SU-DHL-6 (cell line): ENCODE data around the gene MLN.

ENCODE experiments used
- H2AFZ ChIP-seq: fragments of 200-600 bp; sonication (generic); 2 replicates; pipeline ENCODE4 v1.6.1; 2014; ENCODE audit warnings: low read depth, mild to moderate bottlenecking, moderate library complexity, mixed read lengths, antibody characterized with exemption, low read length; ENCODE audit not compliant: severe bottlenecking
- H3F3A ChIP-seq: fragments of 200-600 bp; shearing (Covaris generic); 2 replicates; pipeline ENCODE4 v1.6.0; 2016; ENCODE audit warnings: antibody characterized with exemption, mild to moderate bottlenecking; ENCODE audit not compliant: insufficient read depth
- H3K27ac ChIP-seq: fragments of 200-600 bp; sonication (generic); 2 replicates; pipeline ENCODE4 v1.5.1; 2016; ENCODE audit warnings: low read depth, mild to moderate bottlenecking, low read length, moderate library complexity, mixed read lengths
- H3K27me3 ChIP-seq: fragments of 200-600 bp; sonication (generic), shearing (Covaris generic); 2 replicates; pipeline ENCODE4 v1.6.0; 2014; ENCODE audit warnings: mild to moderate bottlenecking, low read length
- H3K36me3 ChIP-seq: fragments of 200-600 bp; sonication (generic); 2 replicates; pipeline ENCODE4 v1.6.1; 2014; ENCODE audit warnings: mild to moderate bottlenecking, low read length, mixed read lengths
- H3K4me2 ChIP-seq: fragments of 300-600, 200-600 bp; shearing (Covaris generic), sonication (generic); 2 replicates; pipeline ENCODE4 v1.6.0; 2014; ENCODE audit warnings: low read length, low read depth, mild to moderate bottlenecking; ENCODE audit not compliant: poor library complexity, severe bottlenecking
- H3K4me3 ChIP-seq: fragments of 200-600 bp; sonication (generic); 2 replicates; pipeline ENCODE4 v1.5.1; 2014; ENCODE audit warnings: antibody characterized with exemption, low read length, mild to moderate bottlenecking, mixed read lengths; ENCODE audit not compliant: insufficient read depth, poor library complexity, severe bottlenecking
- H3K79me2 ChIP-seq: fragments of 200-600 bp; sonication (generic); 2 replicates; pipeline ENCODE4 v1.6.1; 2014; ENCODE audit warnings: mild to moderate bottlenecking, low read length, moderate library complexity; ENCODE audit not compliant: insufficient read depth
- H3K9ac ChIP-seq: fragments of 200-600 bp; sonication (generic); 2 replicates; pipeline ENCODE4 v1.7.0; 2014; ENCODE audit warnings: mild to moderate bottlenecking, low read length
- H3K9me2 ChIP-seq: fragments of 200-600 bp; sonication (generic); replicated peaks from 2 replicates; pipeline ENCODE4 v1.6.1; 2014; ENCODE audit warnings: low read length; ENCODE audit not compliant: insufficient read depth
- H3K9me3 ChIP-seq: fragments of 200-600 bp; sonication (generic); 2 replicates; pipeline ENCODE4 v1.6.1; 2014; ENCODE audit warnings: low read length, mixed read lengths; ENCODE audit not compliant: insufficient read depth
- H4K20me1 ChIP-seq: fragments of 200-600 bp; sonication (generic); 2 replicates; pipeline ENCODE4 v1.6.1; 2014; ENCODE audit warnings: low read depth, mild to moderate bottlenecking, antibody characterized with exemption, low read length, moderate library complexity, mixed read lengths
- EZH2phosphoT487 ChIP-seq: fragments of 200-600 bp; sonication (generic), shearing (Covaris generic); conservative IDR thresholded peaks from 2 replicates; pipeline ENCODE4 v1.6.1; 2018; ENCODE audit warnings: mild to moderate bottlenecking, antibody characterized with exemption, low read length, moderate library complexity, mixed read lengths
- TF ChIP-seq, protein P1 (sequence below): fragments of 200-600 bp; sonication (generic); IDR thresholded peaks from one replicate; pipeline ENCODE4 v1.5.1; 2017; ENCODE audit warnings: antibody characterized with exemption, mild to moderate bottlenecking, low read length, moderate library complexity; ENCODE audit not compliant: insufficient read depth, poor library complexity, severe bottlenecking

Gene MLN

DNA sequence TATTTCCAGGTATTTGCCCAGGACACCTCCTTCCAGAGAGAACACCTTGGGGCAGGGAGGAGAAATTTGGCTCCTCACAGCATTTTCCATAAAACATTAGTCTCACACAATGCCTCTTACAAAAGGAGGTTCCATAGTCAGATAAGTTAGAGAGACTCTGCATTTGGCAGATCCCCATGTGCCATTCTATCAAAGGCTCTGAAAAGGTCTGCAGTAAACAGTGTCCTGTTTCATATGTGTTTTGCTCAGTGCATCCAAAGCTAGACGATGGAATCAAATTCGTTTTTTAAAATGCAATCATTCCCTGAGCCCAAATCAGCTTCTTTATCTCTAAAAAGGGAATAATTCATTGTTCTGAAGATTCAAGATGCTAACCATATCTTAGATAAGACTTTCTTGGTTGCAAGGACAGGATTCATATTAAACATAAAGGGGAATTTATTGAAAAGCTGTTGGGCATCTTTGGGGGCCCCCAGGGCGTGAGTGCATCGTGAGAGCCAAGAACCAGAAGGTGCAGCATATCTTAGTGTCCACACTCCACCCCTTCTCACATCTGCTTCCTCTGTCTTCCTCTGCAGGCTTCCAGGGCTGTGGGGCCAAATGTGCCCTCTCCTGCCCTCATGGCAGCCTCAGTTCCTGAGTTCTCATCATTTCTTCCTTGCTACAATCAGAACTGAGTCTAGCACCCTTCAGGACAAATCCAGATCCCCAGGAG is 41.4 kb upstream of the MLN start:
- no peaks in the 10 kb centered on the region for H3K9me2 ChIP-seq
- H4K20me1 ChIP-seq = no peaks in the 10 kb centered on the region
- H3K4me3 ChIP-seq = no peak overlapping the region
- no peaks in the 10 kb centered on the region for H3F3A ChIP-seq
- H3K9ac ChIP-seq = no peak overlapping the region
- H3K9me3 ChIP-seq = no peaks in the 10 kb centered on the region
- TF ChIP-seq, protein P1, sequence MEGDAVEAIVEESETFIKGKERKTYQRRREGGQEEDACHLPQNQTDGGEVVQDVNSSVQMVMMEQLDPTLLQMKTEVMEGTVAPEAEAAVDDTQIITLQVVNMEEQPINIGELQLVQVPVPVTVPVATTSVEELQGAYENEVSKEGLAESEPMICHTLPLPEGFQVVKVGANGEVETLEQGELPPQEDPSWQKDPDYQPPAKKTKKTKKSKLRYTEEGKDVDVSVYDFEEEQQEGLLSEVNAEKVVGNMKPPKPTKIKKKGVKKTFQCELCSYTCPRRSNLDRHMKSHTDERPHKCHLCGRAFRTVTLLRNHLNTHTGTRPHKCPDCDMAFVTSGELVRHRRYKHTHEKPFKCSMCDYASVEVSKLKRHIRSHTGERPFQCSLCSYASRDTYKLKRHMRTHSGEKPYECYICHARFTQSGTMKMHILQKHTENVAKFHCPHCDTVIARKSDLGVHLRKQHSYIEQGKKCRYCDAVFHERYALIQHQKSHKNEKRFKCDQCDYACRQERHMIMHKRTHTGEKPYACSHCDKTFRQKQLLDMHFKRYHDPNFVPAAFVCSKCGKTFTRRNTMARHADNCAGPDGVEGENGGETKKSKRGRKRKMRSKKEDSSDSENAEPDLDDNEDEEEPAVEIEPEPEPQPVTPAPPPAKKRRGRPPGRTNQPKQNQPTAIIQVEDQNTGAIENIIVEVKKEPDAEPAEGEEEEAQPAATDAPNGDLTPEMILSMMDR = no peak
- no peak for TF ChIP-seq EZH2phosphoT487
- no peak overlapping the region for H2AFZ ChIP-seq
- no peak overlapping the region for H3K27ac ChIP-seq
- no peaks in the 10 kb centered on the region for H3K79me2 ChIP-seq
- no peaks in the 10 kb centered on the region for H3K36me3 ChIP-seq
- H3K27me3 ChIP-seq = no peaks in the 10 kb centered on the region
- no peak overlapping the region for H3K4me2 ChIP-seq

GRCh38 chr6:33843131-33844121 is 39.6 kb upstream of the MLN start:
- Histone ChIP-seq H3K27ac (no peak overlapping the region), H3K27me3 (no peaks in the 10 kb centered on the region), H3K4me2 (no peak overlapping the region), H3K9ac (no peak overlapping the region), H3F3A (no peaks in the 10 kb centered on the region), H3K4me3 (no peak overlapping the region), H3K9me2 (no peaks in the 10 kb centered on the region), H2AFZ (no peak overlapping the region), H3K79me2 (no peaks in the 10 kb centered on the region), H3K36me3 (no peaks in the 10 kb centered on the region), H3K9me3 (no peaks in the 10 kb centered on the region), H4K20me1 (no peaks in the 10 kb centered on the region)
- TF ChIP-seq EZH2phosphoT487 = no peak
- TF ChIP-seq, protein P1 = no peak

GRCh38 chr6:33841868-33842267 is 38.1 kb upstream of the MLN start:
- TF ChIP-seq, protein P1 = no peak
- no peak for TF ChIP-seq EZH2phosphoT487
- Histone ChIP-seq H3K9me2 (no peaks in the 10 kb centered on the region), H3K9ac (no peak overlapping the region), H4K20me1 (no peaks in the 10 kb centered on the region), H3F3A (no peaks in the 10 kb centered on the region), H3K79me2 (no peaks in the 10 kb centered on the region), H2AFZ (no peak overlapping the region), H3K27me3 (no peaks in the 10 kb centered on the region), H3K4me3 (no peak overlapping the region), H3K36me3 (no peaks in the 10 kb centered on the region), H3K9me3 (no peaks in the 10 kb centered on the region), H3K27ac (no peak overlapping the region), H3K4me2 (no peak overlapping the region)
